ENCODE measurements around the gene ING3. TPM values are rescaled to one million over a fixed set of nuclear protein-coding genes. Genes with fewer than 3 reads are reported as not detected.

ING3 gene
- total and polyA plus RNA-seq, 2 of the 8 experiments (the other 6 are each of a cell fraction or from before 2014, with no cell fraction given) = 6.0 to 17.7 TPM

- no peak for TF ChIP-seq CHD7 (IDR thresholded peaks at IDR 0.05; ENCODE audit: insufficient replicate concordance, low read length)
These were observed 8.7 kb upstream of the ING3 start (continued) for GRCh38 chr7:120941856-120942255.
